Activated T-cell treated with anti-CD3 and anti-CD28 coated beads for 4 hours (primary cell): ENCODE data around the gene HDAC4.
"Not testable (repeated sequence)": the region's sequence is repeated elsewhere in the genome, so short reads cannot be mapped to it uniquely, and the experiment has no call there.

Source experiments
- DNase-seq: peaks from one replicate; pipeline ENCODE4 v3.0.0-alpha.2; 2020

Gene HDAC4

DNA sequence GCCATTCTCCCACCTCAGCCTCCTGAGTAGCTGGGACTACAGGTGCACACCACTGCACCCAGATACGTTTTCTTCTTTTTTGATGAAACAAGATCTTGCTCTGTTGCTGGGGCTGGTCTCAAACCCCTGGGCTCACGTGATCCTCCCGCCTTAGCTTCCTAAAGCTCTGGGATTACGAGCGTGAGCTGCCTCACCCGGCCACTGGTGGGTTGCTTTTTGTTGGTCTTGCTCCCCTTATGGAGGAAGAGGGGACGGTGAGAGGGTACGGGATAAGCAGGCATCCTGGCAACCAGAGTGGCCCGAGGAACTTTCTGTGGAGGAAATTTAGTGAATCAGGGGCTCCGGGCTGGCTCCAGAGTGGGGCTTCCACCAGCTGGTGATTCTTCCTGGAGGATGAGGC, 222.3 kb downstream of the HDAC4 start:
- DNase-seq: no peak

DNA sequence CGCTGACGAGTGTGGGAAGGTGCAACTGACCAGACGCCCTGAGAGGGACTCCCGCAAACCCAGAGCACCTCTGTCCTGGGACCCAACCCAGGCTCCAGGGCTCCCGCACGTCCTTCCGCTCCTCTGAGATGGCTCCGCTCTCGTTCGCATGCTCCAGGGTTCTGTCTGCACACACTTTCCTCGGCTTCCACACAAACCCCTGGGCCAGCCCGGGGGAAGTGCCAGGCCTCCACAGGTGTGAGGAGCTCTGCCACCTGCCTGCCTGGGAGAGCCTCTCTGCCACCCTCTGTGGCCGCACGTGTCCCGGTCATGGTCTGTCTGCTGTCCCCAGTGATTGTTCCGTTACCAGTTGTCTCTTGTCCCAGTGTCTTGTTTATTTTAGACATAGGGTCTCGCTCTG, 222.9 kb downstream of the HDAC4 start:
- no peak for DNase-seq

DNA sequence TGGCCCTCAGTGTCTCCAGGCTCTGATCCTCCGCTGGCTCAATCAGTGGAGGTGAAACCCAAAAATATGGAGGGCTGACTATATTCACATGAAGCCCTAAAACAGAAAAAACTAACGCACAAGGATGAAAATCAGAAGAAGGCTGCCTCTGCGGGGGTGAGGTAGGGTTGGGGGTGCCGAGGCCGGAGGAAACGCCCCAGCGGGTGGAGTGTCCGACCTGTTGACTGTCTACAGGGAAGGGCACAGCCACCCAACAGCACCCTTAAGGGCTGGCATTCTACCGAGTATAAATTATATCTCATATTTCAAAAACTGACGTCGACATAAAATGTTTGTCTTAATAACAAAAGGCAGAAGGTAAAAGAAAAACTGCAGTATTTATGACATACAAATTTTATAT, 223.5 kb downstream of the HDAC4 start:
- no peak for DNase-seq

DNA sequence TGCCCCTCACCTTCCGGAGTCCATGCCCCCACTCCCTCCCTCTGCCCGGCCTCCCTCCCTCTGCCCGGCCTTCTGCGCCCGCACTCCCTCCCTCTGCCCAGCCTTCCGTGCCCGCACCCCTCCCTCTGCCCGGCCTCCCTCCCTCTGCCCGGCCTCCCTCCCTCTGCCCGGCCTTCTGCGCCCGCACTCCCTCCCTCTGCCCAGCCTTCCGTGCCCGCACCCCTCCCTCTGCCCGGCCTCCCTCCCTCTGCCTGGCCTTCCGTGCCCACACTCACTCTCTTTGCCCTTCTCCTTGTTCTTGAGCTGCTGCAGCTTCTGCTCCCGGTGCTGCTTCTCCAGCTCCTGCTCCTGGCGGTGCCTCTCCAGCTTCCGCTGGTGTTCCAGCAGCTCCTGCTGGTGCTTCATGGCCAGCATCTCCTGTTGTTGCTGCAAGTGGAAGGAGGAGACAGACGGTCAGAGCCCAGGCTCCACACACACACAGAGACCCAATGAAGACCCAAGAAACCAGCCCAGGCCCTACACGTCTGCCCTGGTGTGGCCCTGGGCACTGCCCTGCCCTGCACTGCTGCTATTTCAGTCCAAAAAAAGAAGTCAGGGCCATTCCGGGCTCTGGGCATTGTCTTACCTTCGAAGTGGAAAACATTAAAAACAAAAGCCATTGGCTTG, 224.5 kb downstream of the HDAC4 start:
- not testable (repeated sequence) for DNase-seq

DNA sequence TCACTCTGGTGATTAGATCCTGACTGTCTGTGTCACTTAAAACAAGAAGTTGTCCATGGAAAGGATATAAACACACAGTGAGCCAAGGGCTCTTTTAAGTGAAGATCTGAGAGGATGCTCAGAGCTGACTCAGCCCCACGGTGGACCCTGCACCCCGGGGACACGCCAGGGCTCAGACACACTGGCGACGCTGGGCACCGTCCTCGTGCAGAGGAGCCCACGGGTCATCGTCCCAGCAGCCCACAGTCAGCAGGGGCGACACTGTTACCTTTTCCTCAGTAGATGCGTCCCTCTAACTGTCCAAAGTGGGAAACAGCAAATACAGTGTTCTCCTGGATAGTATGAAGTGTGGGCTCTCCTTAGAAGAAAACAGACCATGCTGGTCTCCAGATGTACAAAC, 225.6 kb downstream of the HDAC4 start:
- DNase-seq: no peak

DNA sequence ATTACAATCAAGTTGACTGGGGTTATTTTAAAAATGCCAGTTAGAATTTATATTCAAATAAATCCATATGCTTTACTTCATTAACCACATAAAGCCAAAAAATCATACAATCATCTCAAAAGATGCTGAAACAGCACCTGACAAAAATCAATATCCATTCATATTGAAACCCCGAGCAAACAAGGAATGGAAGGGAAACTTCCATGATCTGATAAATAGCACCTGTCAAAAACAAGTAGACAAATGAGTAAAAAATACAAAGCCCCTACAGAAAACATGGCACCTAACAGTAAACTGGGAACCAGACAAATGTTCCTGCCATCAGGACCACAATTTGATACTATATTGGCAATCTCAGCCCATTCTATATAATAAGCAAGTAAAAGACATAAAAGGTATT, 227.5 kb downstream of the HDAC4 start:
- DNase-seq: no peak

DNA sequence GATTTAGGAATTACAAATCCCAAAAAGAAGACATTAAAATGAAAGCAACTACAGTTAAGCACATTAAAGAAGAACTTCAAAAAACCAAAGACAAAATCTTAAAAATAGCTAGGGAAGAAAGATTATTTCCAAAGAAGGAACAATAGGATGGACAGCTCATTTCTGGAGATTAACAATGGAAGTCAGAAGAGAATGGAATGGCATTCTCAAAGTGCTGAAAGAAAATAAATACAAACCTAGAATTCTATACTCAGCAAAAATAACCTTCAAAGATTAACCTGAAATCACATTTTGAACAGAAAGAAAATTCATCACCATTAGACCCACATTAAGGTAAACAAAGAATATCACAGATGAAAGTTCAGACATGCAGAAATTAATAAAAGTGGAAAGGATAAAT, 229.2 kb downstream of the HDAC4 start:
- DNase-seq: no peak

DNA sequence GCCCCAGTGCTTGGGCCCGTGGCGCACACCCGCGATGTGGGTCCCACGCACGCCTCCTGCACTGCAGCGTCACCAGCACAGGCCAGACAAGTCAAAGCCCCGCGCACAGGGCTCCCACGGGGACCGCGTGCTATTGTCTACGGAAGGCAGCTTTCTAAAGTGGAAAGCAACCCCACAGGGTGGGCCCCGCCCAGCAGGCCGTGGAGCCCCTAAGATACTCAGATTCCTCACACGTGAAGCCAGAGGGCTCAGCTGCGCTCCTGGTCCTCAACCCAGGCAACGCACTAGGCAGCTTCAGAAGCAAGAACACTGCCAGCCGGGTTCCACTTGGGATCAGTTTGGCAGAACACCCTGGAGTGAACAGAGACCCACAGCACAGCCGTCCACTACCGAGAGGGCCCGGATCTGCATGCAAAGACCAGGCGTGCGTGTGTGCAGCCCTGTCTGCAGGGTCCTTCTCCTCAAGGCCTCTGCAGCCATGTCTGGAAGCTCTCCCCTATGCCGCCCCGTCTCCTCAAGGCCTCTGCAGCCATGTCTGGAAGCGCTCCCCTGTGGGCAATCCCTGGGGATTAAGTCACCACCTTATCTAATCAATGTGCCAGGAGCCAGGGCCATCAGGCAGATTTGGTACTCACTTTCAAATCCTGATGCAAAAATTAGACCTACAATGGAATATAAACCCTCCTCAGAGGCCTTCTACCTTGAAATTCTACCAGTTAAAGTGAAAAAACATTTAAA, 231.3 kb downstream of the HDAC4 start:
- DNase-seq: no peak

DNA sequence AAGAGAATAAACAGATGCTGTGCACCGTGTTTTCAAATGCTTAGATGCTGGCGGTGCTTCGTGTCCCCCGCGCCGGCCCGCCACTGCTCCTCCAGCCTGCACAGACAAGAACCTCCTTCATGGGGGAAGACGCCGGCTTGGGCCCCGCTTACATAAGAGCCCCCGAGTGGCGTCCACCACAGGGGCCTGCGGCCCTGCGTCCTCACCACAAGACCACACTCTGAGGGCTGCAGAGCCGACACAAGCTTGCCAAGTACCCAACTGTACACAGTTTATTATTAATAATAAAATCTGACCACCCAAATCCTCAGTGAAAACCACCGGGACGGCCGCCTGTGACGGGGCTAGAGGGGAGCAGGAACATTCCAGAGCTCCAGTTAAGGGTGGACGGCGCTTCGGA, 232.2 kb downstream of the HDAC4 start:
- no peak for DNase-seq

DNA sequence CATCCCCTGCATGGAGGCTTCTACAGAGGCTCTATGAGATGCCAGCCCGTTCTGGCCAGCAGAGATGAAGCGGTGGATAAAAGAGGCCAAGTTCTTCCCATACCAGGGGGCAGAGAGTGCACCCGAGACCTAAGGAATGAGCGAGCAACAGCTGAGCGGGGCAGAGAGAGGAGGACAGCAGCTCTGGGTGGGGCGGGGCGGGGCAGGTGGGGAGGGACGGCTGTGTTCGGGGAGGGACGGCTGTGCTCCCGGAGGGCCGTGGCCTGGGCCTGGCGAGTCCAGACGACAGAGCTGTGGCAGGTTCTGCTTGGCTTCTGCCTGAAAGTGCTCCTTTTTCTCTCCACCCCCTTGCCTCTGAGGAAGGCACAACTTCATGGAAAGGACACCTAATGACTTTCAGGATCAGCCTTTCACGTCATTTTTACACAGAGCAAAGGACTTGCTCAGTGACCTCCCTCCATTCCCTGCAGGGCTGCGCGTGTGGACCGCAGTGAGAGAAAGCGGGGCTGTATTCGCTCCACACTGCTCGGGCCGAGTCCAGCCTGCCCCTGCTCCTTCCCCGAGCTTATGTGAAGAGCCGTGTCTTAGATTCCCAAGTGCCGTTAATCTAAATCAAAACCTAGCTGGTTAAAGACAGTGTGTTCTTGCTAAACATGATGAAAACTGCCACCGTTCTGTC, 232.9 kb downstream of the HDAC4 start:
- no peak for DNase-seq

DNA sequence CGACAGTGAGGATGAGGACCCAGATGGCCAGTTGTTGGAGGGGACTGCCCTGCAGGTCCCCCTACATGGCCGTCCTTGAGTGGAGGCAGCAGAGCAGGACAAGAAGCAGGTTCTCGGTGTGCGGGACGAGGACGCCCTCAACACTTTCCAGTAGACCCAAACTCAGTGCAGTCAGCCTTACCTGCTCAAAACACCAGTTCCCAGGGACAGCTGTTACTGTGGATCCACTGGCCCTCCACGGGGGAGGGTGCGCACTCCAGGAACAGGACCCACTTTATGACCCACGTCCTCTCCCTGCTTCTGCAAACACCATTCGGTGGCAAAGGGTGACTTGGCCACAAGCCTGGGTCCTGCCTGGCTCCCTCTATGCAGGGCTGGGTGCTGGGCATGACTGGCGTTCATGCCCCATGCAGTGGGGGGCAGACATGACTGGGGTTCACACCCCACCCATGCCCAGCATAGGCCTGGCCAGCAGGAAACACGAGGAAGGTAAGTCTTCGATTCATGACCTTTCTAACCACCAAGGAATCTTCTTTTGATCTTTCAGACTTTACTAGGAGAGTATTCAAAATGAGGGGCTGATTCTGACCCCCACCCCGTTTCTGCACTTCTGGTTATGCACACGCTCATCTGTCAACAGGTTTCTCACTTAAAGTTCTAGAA, 233.7 kb downstream of the HDAC4 start:
- DNase-seq: no peak

DNA sequence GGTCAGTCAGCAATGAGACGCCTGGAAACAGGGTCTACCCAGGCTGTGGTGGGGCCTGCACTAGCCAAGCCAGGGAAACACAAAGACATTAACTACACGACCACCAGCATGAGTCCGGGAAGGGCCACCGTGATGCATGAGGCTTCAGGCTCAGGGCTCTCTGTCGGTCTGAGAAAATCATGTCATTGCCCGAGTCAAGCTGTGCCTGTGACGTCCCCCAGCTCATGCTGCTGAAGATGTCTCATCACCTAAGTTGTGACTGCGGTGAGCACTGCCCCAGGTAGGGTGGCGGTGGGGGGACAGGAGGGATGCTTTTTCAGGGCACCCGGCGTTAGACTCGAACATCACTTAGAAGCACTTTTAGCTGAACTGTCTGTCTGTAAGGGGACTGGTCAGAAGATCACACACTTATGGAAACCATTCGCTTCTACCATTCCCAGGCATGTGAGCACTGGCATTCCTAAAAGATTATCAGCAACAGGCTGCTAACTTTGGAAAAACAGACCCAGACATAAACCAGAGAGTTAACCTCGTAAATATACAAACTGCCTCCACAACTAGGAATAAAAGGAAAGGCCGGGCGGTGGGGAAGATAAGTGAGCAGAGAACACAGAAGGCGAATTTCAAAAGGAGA, 234.5 kb downstream of the HDAC4 start:
- no peak for DNase-seq

DNA sequence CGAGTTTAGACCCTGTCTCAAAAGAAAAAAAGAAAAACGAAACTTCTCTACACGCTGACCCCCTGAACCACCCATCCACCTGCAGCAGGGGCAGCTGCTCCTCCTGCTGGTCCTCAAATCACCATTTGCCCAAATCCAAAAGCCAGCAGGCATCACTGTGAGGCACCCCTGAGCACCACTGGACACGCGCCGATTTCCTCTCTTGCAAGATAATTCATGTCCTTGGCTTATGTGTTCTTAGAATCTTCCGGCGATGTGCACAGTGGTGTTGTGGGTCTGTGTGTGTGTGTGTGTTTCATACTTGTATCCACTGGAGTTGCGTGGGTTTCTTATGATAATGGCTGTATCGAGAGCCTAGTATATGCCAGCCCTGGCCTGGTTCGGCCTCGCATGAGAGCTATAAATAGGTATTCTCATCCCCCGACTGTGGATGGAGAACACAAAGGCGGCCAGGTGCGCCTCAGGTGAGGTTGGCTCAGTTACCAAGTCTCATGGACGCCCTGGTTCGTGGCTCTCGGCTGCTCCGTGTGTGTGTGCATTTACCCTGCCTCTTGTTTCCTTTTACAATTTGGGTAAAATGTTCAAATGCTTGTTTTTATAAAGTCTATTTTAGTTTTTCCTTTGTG, 235.5 kb downstream of the HDAC4 start:
- DNase-seq: no peak

DNA sequence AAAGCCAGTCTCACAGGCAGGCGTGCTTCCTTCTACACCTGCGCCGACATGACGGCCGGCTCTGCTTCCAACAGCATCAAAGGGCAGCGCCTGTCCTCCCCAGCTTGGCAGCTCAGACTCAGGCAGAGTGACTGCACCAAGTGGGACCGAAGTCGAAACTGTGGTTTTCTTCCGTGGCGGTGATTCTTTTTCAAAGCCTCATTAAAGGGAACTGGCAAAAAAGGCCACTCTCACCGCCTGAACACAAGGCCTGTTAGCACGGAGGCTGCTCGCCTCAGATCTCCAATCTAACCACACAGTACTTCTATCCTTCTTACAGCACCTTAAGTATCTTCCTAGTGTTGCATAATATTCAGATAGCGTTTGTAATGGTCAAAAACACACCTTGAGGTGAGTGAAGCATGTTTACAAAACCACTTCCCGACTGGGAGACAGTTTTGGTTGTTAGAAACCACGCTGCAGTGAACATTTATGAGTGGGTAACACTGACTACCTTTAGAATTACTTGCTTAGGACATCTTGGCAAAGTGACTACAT, 236.4 kb downstream of the HDAC4 start:
- DNase-seq: no peak

DNA sequence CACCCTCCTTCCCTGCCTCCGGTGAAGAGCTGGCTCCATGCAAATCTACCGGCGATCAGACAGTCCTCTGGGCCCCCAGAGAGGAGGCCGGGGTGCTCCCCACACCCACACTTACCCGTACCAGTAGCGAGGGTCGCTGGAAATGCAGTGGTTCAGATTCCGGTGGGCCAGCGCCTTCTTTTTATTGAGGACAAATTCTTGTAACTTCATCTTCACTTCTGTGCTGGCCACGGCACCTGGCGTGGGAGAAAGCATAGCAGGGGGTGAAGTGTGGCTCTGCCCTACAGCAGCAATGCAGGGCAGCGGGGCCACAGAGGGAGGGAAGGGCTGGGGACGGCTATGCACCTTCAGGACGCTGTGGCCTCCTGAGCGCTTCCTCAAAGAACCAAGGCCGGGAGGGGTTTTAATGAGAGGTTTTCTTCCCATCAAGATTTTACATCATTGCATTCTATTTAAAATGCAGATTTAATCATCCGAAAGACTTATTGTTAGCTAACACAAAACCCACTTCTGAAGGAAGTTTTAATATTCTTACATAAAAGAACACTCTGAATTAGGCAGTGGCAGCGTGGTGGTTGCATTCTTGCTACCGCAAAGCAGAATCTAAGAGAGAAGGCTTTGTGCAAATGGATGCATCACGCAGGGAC, 237.0 kb downstream of the HDAC4 start:
- DNase-seq: no peak

DNA sequence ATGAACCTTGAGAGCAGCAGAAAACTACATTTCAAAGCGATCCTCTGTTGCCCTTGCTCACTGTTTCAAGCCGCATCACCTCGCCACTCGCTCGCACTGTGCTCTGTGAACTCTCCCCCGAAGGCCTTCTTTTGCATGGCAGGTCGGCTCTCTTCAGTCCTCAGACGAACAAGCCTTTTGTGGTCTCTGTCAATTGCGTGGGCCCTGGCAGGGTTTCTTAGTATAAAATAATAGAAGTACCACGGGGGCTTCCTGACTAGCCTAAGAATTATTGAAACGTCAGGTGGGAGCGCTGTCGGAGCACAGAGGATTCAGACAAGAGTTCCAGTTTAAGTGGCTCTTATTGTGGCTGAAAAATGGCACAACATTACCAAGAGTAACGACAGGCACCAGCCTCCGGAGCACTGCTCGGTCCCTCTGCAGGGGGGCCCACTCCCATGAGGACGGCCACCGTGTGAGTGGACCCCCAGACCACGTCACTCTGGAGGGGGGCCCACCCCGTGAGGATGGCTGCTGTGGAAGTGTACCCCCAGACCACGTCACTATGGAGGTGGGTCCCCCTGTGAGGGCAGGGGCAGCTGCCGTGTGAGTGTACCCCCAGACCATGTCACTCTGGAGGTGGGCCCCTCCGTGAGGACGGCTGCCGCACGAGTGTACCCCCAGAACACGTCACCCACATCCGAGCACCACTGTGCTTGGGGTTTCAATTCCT, 237.7 kb downstream of the HDAC4 start:
- DNase-seq: no peak

DNA sequence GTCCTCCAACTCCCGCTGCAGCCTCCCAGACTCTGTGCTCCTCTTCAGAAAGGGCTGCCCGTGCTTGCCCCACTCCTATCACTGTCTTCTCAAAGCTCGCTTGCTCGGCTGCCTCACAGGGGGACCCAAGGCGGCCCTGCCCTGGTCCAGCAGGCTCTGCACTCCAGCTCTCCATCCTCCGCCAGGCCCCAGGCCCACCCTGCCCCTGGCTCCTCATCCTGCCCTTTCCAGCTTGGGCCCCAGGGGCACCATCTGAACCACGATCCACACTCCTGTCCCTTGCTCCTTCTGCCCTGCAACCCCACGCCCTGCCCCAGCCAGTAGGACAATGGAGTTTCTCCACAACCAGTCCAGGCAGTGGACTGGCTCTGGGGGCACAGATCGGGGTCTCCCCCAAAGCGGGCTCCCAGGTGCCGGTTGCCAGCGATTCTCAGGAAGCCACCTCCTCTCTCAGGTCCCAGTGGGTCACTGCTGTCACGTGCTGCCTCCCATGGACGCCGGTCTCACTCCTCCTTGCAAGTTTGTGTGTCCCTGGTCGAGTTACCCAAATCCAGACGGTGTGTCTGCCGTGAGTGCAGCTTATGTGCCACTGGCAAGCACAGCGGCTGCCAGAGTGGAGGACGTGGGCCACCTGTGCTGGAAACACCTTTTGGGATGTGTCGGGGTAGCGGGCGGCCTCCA, 238.5 kb downstream of the HDAC4 start:
- DNase-seq: no peak

DNA sequence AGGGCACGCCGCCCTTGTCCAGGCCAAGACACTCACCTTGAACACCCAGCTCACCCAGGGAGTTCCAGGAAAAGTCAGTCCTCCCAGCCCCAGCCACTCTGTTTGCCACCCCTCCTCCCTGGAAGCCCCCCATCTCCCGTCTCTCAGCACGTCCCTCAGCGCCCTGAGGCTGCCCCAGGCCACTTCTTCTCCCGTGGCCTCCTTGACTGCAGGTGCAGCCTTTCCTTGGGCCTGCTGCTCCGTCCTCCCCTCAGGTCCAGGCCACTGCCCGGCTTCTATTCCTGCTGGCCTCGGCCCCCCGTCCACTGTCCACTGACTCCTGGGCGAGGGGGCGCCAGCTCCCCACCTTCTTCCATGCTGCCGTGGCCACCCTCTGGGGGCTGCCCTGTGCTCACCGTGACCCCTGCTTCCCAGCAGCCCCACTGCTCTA, 239.1 kb downstream of the HDAC4 start:
- no peak for DNase-seq

DNA sequence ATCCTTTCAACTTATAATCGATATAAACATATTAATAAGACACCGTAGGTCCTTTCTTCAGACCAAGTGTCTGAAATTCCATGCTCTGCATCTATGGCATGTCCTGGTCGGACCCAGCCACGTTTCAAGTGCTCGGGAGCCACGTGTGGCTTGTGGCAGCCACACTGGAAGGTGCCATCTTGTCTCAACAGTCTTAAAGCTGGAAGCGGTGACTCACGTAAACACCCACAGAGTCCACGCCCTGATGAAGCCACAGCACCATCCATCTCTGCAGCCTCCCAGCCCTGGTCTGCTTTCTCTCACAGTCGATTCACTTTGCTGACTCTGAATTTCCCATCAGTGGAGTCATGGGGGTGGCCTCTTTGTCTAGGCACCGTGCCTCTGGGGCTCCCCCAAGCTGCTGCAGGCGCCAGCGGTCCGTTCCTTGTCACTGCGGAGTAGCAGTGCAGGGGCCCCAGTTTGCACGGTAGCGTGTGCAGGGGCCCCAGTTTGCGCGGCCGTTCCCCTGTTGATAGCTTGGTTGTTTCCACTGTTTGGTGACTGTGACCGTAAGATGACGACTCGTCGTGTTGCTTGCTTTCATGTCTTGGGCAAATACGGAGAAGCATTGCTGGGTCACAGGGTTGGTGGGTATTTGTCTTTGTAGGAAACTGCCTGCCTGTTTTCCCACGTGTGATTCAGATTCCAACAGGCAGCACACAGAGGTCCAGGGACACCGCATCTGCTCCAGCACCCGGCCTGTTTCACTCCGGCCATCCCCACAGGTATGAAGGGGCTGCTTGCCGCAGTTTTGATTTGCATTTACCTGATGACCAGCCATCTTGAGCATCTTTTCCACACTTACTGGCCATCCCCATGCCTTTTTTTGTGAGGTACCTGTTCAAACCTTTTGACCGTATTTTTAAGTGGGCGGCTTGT, 240.3 kb downstream of the HDAC4 start:
- no peak for DNase-seq
